Neuronal stem cell (in vitro differentiated cells): ENCODE data around the gene PCGF1.
A peak's percentile ranks its signal among the peaks of the same experiment; 100 is the strongest.
"Not testable (repeated sequence)": the region's sequence is repeated elsewhere in the genome, so short reads cannot be mapped to it uniquely, and the experiment has no call there.

Experiments used
- DNase-seq: peaks from one replicate; pipeline ENCODE4 v3.0.0-alpha.2; 2013; ENCODE audit warnings: low spot score
- H2AFZ ChIP-seq: one replicate; pipeline ENCODE4 v1.6.1; 2013; ENCODE audit warnings: mild to moderate bottlenecking, low read length, inconsistent platforms
- H2AK5ac ChIP-seq: 2 replicates; pipeline ENCODE4 v1.6.1; 2013; ENCODE audit warnings: low read depth, mild to moderate bottlenecking, inconsistent platforms, low read length, moderate library complexity, mixed read lengths
- H2BK120ac ChIP-seq: 2 replicates; pipeline ENCODE4 v1.6.1; 2013; ENCODE audit warnings: low read depth, mild to moderate bottlenecking, inconsistent platforms, low read length, moderate library complexity, mixed read lengths
- H2BK12ac ChIP-seq: one replicate; pipeline ENCODE4 v1.6.1; 2013; ENCODE audit warnings: low read length, inconsistent platforms
- H2BK15ac ChIP-seq: 2 replicates; pipeline ENCODE4 v1.6.1; 2013; ENCODE audit warnings: mild to moderate bottlenecking, low read length, inconsistent platforms, mixed read lengths
- H2BK5ac ChIP-seq: one replicate; pipeline ENCODE4 v1.6.1; 2013; ENCODE audit warnings: inconsistent platforms, mild to moderate bottlenecking, low read length, moderate library complexity
- H3K14ac ChIP-seq: one replicate; pipeline ENCODE4 v1.6.1; 2013; ENCODE audit warnings: low read length, inconsistent platforms
- H3K18ac ChIP-seq: 2 replicates; pipeline ENCODE4 v1.6.1; 2013; ENCODE audit warnings: low read length, inconsistent platforms
- H3K23ac ChIP-seq: 2 replicates; pipeline ENCODE4 v1.6.1; 2013; ENCODE audit warnings: low read depth, mild to moderate bottlenecking, mixed read lengths, low read length, inconsistent platforms; ENCODE audit not compliant: poor library complexity
- H3K27ac ChIP-seq: replicated peaks from 3 replicates; pipeline ENCODE4 v1.5.1; 2013; ENCODE audit warnings: low read length, inconsistent platforms
- H3K27me3 ChIP-seq, 3 experiments: 2 replicates each; pipeline ENCODE4 v1.6.1; 2013; ENCODE audit warnings: low read length in 3 of 3, mild to moderate bottlenecking in 2 of 3, inconsistent platforms in 1 of 3, low read depth in 1 of 3, mixed read lengths in 1 of 3, moderate library complexity in 1 of 3; ENCODE audit not compliant: control insufficient read depth in 3 of 3, insufficient read depth in 3 of 3
- H3K36me3 ChIP-seq, 2 donors: replicated peaks in 1 of 2; 2 replicates each; pipeline ENCODE4 v1.6.1; 2013; ENCODE audit warnings: low read length in 2 of 2; ENCODE audit not compliant: control insufficient read depth in 2 of 2, insufficient read depth in 2 of 2
- H3K4ac ChIP-seq: 2 replicates; pipeline ENCODE4 v1.6.1; 2013; ENCODE audit warnings: inconsistent platforms, mild to moderate bottlenecking, low read length, moderate library complexity
- H3K4me1 ChIP-seq, 2 donors: 1 replicate in 1 of 2; 2 replicates in 1 of 2; pipeline ENCODE4 v1.6.1; 2013; ENCODE audit warnings: low read length in 2 of 2, low read depth in 1 of 2; ENCODE audit not compliant: control insufficient read depth in 2 of 2, insufficient read depth in 1 of 2
- H3K4me2 ChIP-seq: one replicate; pipeline ENCODE4 v1.6.1; 2013; ENCODE audit warnings: mild to moderate bottlenecking, low read length, inconsistent platforms; ENCODE audit not compliant: insufficient read depth, poor library complexity, severe bottlenecking
- H3K4me3 ChIP-seq, 2 donors: 2 replicates each; pipeline ENCODE4 v1.5.1; 2013; ENCODE audit warnings: low read length in 2 of 2, mild to moderate bottlenecking in 2 of 2, inconsistent platforms in 1 of 2, moderate library complexity in 1 of 2
- H3K79me1 ChIP-seq: one replicate; pipeline ENCODE4 v1.6.1; 2013; ENCODE audit warnings: low read depth, mild to moderate bottlenecking, inconsistent platforms, low read length, moderate library complexity
- H3K9ac ChIP-seq: one replicate; pipeline ENCODE4 v1.6.1; 2013; ENCODE audit warnings: mild to moderate bottlenecking, low read depth, low read length, inconsistent platforms; ENCODE audit not compliant: poor library complexity
- H3K9me3 ChIP-seq, 2 donors: replicated peaks in 1 of 2; 2 replicates each; pipeline versions ENCODE3 to v1.6.1; 2013; ENCODE audit warnings: low read length in 2 of 2, mild to moderate bottlenecking in 2 of 2, inconsistent platforms in 1 of 2, low read depth in 1 of 2, mixed read lengths in 1 of 2, moderate library complexity in 1 of 2; ENCODE audit not compliant: control insufficient read depth in 2 of 2, insufficient read depth in 1 of 2
- H4K8ac ChIP-seq: one replicate; pipeline ENCODE4 v1.6.1; 2013; ENCODE audit warnings: low read depth, mild to moderate bottlenecking, inconsistent platforms, low read length, moderate library complexity
- H4K91ac ChIP-seq: one replicate; pipeline ENCODE4 v1.6.1; 2013; ENCODE audit warnings: low read length, low read depth, mild to moderate bottlenecking, inconsistent platforms; ENCODE audit not compliant: poor library complexity
- WGBS, 2 donors: extraction: QIAGEN DNeasy Blood & Tissue Kit; methylation state at CpG; one replicate each; pipeline ENCODE4 v1.1.7; 2013; ENCODE audit warnings: missing lambda C conversion rate in 2 of 2, mixed read lengths in 1 of 2; ENCODE audit not compliant: insufficient read length in 2 of 2, insufficient replicate concordance in 1 of 2; ENCODE audit errors: extremely low coverage in 2 of 2; 5-methylcytosine and 5-hydroxymethylcytosine counted together

Gene PCGF1

DNA sequence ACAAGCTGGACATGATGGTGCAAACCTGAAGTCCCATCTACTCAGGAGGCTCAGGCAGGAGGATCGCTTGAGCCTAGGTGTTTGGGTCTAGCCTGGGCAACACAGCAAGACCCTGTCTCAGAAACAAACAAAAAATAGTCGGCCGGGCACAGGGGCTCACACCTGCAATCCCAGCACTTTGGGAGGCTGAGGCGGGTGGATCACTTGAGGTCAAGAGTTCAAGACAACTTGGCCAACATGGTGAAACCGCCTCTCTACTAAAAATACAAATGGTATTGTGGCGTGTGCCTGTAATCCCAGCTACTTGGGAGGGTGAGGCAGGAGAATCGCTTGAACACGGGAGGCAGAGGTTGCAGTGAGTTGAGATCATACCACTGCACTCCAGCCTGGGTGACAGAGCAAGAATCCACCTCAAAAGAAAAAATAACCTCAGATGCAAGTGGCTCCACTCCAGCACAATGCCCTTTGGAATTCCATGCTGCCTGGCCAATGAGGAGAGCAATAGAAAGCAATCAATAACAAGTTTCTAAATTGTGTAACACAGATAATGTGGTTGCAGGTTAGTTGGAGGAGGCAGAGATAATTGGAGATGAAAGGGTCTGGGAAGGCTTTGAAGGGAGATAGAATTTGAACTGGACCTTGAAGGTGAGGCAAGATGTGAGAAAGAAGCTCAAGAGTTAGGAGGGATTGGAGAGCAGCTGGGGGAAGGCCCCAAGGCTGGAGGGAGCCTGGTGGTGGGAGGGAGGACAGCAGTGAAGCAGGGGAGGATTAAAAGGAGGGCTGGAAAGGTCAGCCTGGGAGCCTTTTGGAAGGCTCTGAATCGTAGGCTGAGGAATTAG, 18.6 kb downstream of the PCGF1 start:
- Histone ChIP-seq H2BK12ac (no peak overlapping the region), H3K9ac (no peak overlapping the region), H3K4me1 (no peaks in the 10 kb centered on the region), H3K27me3 (no peaks in the 10 kb centered on the region), H3K23ac (no peak overlapping the region), H3K14ac (no peak overlapping the region), H2BK120ac (no peak overlapping the region), H4K8ac (no peak overlapping the region), H2BK15ac (no peak overlapping the region), H2AFZ (no peak overlapping the region), H3K4me3 (no peak overlapping the region), H3K4me2 (no peak overlapping the region), H3K4ac (no peak overlapping the region), H4K91ac (no peak overlapping the region), H3K18ac (no peak overlapping the region), H2BK5ac (no peak overlapping the region), H3K27ac (no peak overlapping the region), H2AK5ac (no peak overlapping the region), H3K79me1 (no peaks in the 10 kb centered on the region), H3K36me3 (peaks cover 30 to 50% of the 10 kb centered on the region in 2 donors), H3K9me3 (no peaks in the 10 kb centered on the region)
- no peak for DNase-seq
- WGBS, 2 donors = no CpG with 5 or more reads among the region's 9 CpGs

DNA sequence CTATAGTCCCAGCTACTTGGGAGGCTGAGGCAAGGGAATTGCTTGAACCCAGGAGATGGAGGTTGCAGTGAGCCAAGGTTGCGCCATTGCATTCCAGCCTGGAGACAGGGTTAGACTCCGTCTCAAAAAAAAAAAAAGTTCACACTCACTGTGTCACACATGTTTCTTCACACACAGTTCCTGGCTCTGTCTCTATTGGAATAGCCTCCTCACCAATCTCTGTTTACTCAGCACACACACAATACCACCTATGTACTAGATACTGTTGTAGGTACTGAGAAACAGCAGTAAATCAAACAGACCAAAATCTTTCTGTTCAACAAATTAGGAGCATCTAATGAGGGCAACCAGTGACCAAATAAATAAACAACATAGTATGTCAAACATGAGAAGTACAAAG, 21.4 kb downstream of the PCGF1 start:
- Histone ChIP-seq H2BK15ac (no peak overlapping the region), H2BK120ac (no peak overlapping the region), H3K4me1 (peaks cover 7 to 10% of the 10 kb centered on the region in 2 donors), H2AFZ (no peak overlapping the region), H2BK12ac (no peak overlapping the region), H3K23ac (no peak overlapping the region), H4K8ac (no peak overlapping the region), H2BK5ac (no peak overlapping the region), H3K9ac (no peak overlapping the region), H3K18ac (no peak overlapping the region), H3K4me2 (no peak overlapping the region), H3K79me1 (peaks cover 12% of the 10 kb centered on the region), H3K4ac (no peak overlapping the region), H3K36me3 (peaks cover 11 to 26% of the 10 kb centered on the region in 2 donors), H3K9me3 (no peaks in the 10 kb centered on the region), H3K14ac (no peak overlapping the region), H3K27ac (no peak overlapping the region), H3K4me3 (no peak overlapping the region), H3K27me3 (no peaks in the 10 kb centered on the region), H2AK5ac (no peak overlapping the region), H4K91ac (no peak overlapping the region)
- no peak for DNase-seq
- no CpG with 5 or more reads among the region's 2 CpGs for WGBS, 2 donors

DNA sequence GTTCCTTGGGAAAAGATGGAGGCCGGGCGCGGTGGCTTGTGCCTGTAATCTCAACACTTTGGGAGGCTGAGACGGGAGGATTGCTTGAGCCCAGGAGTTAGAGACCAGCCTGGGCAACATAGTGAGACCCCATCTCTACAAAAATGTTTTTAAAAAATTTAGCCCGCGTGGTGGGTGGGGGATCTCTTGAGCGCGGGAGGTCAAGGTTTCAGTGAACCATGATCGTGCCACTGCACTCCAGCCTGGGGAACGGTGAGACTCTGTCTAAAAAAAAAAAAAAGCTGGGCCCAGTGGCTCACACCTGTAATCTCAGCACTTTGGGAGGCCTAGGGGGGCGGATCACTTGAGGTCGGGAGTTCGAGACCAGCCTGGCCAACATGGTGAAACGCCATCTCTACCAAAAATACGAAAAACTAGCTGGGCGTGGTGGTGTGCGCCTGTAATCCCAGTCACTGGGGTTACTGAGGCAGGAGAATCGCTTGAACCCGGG, 23.8 kb downstream of the PCGF1 start:
- peak overlapping the region; percentile 50 for H3K27ac ChIP-seq
- H3K23ac ChIP-seq, H3K18ac ChIP-seq, DNase-seq, H3K27me3 ChIP-seq, H3K14ac ChIP-seq, H2BK15ac ChIP-seq, H3K9me3 ChIP-seq, H2BK12ac ChIP-seq, H4K8ac ChIP-seq, H2AK5ac ChIP-seq, H4K91ac ChIP-seq, H2BK120ac ChIP-seq, H3K4ac ChIP-seq: not testable (repeated sequence)
- WGBS, 2 donors = no CpG with 5 or more reads among the region's 19 CpGs
- H3K4me1 ChIP-seq = peaks cover 9 to 14% of the 10 kb centered on the region in 2 donors
- peak overlapping the region; percentile 72 for H3K4me2 ChIP-seq
- peaks cover 7 to 35% of the 10 kb centered on the region in 2 donors for H3K36me3 ChIP-seq
- peak overlapping the region; percentile 81 to 85 for H3K4me3 ChIP-seq
- H3K9ac ChIP-seq = peak overlapping the region; percentile 72
- H2BK5ac ChIP-seq = peak overlapping the region; percentile 88
- H3K79me1 ChIP-seq = peaks cover 12% of the 10 kb centered on the region
- peak overlapping the region; percentile 93 for H2AFZ ChIP-seq
